GM21447 (cell line): ENCODE data around the gene POU6F2.

Experiments
- ATAC-seq: cut with Tn5 transposase; IDR thresholded peaks from one replicate; pipeline ENCODE4 v1.9.1; 2021; ENCODE audit not compliant: unreplicated experiment

Gene POU6F2

GRCh38 chr7:39386718-39387117 is 409.0 kb downstream of the POU6F2 start:
- no peak for ATAC-seq

DNA sequence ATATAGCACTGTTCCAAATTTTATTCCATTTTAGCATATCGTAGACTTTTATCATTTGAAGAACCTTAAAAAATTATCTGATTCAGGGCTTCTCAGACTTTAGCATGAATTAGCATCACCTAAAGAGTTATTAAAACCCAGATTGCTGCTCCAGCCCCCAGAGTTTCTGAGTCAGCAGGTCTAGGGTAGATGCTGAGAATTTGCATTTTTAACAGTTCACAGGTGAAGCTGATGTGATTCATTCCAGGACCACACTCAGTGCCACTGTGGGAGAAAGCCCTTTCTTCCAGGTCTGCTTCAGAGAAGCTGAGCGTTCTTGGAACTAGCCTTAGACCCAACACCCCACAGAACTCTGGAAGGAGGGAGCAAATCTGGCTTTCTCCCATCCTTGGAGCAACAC is 414.4 kb downstream of the POU6F2 start:
- ATAC-seq: no peak

GRCh38 chr7:39394105-39394680 is 416.5 kb downstream of the POU6F2 start:
- no peak for ATAC-seq

GRCh38 chr7:39399458-39399857 is 421.7 kb downstream of the POU6F2 start:
- no peak for ATAC-seq

DNA sequence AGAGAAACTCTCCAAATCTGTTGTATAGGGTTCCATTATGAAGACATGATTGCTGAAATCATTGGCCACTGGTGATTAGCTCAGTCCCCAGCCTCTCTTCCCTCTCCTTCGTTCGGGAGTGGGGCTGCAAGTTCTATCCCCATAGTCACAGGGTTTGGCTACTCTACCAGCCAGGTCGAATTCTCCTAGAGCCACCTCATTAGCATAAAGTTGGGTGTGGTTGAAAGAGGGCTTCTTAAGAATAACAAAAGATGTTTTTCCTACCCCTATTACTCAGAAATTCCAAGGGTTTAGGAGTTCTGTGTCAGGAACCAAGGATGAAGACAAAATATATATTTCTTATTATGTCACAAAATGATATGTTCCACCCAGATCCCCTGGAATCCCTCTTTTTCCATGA is 422.3 kb downstream of the POU6F2 start:
- ATAC-seq: no peak

- no peak for ATAC-seq
Observed at GRCh38 chr7:39400836-39401235, 423.1 kb downstream of the POU6F2 start.

DNA sequence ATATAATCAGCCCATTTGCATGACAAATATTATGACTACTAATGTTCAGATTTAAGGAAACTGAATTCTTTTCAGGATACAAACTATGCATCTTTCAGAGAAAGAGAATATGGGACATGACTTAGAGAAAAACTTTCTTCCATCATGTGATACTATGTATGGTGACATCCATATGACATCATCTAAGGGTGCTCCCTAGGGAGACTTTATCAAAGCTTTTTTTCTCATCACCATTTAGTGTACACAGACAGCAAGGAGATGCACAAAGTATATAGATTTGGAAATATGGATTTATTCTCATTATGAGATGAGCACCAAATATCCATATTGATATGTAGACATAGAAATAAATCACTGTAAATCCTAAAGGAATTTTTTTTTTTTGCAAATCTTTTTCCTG is 424.3 kb downstream of the POU6F2 start:
- no peak for ATAC-seq

GRCh38 chr7:39404907-39405306 is 427.2 kb downstream of the POU6F2 start:
- ATAC-seq: no peak

GRCh38 chr7:39405581-39405980 is 427.9 kb downstream of the POU6F2 start:
- ATAC-seq: no peak

GRCh38 chr7:39406467-39406866 is 428.8 kb downstream of the POU6F2 start:
- ATAC-seq: no peak

DNA sequence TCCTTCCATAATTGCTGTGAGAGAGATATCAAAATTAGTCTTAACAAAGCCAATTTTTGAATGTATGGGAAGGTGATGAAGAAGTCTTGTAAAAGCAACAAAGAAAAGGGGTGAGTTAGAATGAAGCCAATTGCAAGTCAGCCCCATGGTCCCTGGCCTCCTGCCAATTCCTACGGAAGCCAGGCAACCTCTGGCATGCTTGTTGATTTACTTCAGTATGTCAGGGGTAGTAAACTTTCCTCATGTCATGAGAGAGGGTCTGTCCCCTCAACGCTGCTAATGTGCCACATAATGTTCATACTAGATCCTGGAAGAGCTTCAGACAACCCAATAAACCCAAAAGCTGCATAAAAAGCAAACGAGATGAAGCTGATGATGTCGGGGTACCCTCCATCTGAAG is 429.4 kb downstream of the POU6F2 start:
- ATAC-seq: no peak

DNA sequence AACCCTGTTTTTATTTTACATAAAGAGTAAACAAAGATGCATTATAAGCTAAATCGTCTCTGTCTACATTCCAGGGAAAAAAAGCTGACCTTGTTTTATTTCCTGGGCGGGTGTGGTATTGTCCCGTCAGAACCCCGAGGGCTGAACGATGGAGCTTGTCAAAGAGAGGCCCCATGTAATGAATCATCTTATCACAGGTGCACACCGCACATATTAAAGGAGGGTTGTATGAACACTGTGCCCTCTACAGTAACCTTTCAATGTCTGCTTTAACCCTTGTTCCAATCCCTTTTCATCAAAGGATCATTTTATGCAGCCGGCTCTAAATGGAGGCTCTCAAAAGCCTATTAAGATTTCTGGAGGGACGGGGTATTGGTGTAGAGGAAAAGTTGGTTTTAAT is 430.0 kb downstream of the POU6F2 start:
- no peak for ATAC-seq

DNA sequence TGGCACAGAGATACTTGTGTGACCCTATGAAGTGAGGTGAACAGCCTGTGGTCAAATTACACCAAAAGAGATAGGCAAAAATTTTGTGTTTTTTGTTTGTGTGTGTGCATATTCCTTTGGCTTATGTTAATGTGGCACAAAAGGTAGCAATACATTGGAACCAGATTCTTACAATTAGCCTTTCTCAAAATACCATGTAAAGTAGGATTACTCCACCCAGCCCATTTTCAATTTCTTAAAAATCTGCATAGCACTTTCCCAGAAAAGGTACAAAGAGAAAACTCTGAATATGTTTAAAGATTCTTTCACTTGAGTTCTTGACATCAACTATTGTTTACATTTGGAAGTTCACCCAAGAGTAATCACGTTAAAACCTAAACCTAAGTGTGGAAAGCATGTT is 431.2 kb downstream of the POU6F2 start:
- no peak for ATAC-seq

DNA sequence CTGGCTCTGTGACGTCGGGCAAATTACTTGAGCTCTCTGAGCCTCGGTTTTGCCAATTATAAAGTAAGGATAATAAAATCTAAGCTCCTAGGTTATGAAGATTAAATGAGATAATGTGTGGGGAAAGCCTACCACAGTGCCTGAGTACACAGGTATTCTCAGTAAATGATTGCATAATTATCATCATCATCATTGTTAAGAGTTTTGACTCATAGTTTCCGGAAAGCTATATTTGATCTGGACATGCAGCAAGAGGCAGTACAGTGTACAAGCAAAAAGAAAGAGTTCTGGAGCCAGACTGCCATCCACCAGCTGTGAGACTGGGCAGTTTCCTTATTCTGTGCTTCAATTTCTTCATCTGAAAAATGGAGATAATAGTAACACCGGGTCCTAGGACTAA is 432.9 kb downstream of the POU6F2 start:
- ATAC-seq: no peak

DNA sequence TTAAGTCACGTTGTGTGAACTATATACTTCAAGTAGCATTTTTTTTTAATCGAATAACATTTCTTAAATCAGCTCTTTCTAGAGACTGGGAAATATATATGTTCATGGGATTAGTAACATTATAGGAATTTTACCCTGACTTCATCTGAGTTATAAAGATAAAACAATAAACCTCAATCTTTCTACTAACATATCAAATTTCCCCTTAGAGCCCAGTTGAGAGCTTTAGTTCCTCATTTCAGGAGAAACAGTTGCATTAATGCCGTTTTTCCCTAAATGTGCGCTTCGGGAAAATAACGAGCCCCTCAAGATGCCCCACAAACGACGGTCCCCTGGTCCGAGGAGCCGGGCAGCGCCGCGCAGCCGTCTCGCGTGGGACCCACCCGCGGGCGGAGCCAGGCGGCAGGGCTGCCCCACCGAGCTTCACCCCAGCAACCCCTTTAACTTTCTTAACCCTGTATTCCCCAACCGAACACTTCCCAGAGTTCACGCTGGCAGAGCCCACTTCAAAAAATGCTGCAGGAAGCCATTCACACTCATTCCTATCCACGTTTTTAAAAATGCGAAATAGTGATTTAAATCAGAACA is 436.0 kb downstream of the POU6F2 start:
- ATAC-seq: peak; percentile 18

DNA sequence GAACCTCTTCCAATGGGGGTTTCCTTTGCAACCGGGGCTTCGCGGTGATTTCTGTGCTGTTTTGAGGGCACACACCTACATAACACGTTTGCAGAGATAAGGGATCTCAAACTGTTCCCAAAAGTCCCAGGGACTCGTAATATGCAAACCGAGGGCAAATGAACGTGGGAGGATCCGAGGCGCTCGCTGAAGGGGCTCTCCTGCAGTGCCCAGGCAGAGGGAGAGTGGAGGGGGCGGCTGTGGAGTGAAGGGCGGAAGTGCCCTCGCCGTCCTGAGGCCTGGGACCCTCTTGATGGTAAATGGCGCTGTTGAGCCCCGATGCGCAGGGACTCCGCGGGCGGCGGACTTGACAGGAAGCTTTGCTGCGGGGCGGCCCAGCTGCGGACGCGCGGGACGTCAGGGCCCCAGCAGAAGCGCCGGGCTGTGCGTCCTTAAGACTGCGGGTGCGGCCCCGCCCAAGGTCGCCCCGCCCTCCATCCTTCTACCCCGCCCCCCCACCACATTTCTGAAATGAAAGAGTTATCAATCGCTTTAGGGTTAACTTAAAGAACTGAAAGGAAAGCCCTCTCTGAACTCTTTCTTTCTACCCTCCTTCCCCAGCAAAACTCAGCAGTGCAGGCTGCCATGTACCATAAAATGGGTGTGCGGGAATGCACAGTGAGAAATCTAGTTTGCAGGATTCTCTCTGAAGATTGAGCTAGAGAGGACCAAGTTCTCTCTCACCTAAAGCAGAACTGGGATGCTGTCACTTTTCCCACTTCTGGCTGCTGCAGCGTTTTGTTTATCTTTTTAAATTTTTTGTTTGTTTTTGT is 436.7 kb downstream of the POU6F2 start:
- peak; percentile 80 for ATAC-seq

DNA sequence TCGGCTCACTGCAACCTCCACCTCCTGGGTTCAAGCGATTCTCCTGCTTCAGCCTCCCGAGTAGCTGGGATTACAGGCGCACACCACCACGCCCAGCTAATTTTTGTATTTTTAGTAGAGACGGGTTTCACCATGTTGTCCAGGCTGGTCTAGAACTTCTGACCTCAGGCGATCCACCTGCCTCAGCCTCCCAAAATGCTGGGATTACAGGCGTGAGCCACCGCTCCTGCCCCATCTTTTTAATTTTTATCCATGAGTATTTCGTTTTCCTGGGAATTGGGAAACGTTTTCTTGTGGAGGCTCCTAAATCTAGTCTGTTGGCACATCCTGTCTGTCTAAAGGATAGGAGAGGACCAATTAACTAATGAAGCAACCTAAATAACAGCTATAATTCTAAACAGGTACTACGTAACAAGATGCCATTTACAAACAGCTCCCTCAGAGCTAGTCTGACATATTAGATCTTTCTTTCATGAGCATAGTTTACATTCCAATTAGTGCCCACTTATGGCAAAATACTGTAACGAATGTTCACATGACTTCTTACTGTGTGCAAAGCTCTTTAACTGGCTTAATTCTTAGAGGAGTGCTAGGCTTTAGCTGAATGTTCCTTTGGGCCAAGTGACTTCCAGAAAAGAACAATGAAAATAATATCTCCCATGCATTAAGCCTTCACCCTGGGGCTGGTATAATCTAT is 437.5 kb downstream of the POU6F2 start:
- no peak for ATAC-seq

DNA sequence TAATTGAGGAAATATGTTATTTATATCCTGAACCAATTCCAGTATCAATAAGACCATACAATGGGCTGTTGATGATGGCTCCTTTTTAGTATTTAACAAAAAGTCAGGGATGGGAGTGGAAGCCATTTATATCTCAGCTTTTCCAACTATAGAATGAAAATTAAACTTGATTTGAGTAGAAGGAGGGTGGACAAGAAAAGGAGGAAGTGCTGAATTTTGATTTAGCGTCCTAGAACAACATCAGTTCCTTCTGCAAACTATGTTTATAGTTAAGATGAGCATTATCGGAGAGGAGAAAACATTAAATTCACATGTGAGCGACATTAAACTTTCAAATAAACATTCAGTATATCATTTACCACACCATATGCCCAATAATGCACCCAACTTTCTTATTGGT is 439.2 kb downstream of the POU6F2 start:
- ATAC-seq: no peak

GRCh38 chr7:39417642-39418041 is 439.9 kb downstream of the POU6F2 start:
- no peak for ATAC-seq

- no peak for ATAC-seq
Observed at GRCh38 chr7:39421251-39421650, 443.5 kb downstream of the POU6F2 start.

DNA sequence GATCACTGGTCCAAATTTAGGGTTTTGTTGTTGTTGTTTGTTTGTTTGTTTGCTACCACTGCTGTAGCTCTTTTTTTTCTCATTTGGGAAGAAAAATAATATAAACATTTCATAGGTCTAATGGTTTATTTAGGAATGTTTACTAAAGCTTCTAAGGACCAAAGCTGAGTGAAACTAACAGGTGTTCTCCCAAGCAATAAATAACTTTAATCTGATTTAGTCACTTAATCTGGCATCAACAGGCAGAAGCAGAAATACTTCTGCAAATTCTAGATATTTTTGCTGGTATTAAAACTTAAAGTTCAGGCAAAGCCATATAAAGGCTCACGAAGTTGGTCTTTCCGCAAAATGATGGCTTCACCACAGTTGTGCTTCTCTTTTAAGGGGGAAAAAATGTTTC is 444.0 kb downstream of the POU6F2 start:
- ATAC-seq: no peak

GRCh38 chr7:39428221-39428620 is 450.5 kb downstream of the POU6F2 start:
- no peak for ATAC-seq
